GM12891 (cell line): ENCODE data around the gene EPS8L3.

ENCODE experiments used
- POLR2AphosphoS5 ChIP-seq: IDR thresholded peaks from 2 replicates; pipeline ENCODE4 v1.6.1; 2011; ENCODE audit warnings: low read depth, low read length, control low read depth
- TAF1 ChIP-seq: IDR thresholded peaks from 2 replicates; pipeline ENCODE4 v1.6.1; 2011; ENCODE audit warnings: low read depth, low read length, control low read depth

DNA sequence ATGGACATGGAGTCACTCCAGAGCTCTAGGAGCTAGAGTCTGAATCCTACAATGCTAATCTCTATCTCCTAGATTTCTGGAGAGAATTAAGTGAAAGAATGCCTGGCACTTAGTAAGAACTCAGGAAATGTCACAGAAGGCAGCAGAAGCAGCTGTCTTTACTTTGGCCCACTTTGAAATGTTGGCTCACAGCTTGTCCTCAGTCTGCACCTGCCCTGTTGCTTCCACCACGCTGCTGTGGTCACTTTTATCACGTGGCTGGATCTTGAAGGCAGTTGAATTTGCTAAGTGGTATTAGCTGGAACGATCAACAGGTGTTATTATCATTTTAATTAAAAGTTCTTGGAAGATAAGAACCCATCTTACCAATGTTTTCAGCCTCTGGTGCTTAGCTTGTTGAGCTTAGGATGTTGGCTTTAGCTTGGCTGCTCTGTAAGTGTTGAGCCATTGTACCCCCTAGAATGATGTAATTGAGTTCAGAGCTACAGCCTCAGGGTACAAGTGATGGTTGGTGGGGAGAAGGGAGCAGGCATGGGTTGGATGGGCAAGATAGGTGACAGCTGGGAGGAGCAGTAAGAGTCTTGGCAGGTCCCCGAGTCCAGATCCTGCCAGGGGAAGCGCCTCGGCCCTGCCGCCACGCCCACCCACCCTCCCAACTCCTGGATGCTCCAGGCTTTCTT is 41.9 kb upstream of the EPS8L3 start:
- TF ChIP-seq TAF1, result no peak
- TF ChIP-seq POLR2AphosphoS5, result no peak
